HT1080 (cell line): Measurements from ENCODE around the gene RBM15B. TPM values are rescaled to one million over a fixed set of nuclear protein-coding genes. Genes with fewer than 3 reads are reported as not detected.
A peak's percentile ranks its signal among the peaks of the same experiment; 100 is the strongest.

Source experiments
- DNase-seq: peaks from one replicate; pipeline ENCODE4 v3.0.0-alpha.2; 2015; ENCODE audit warnings: low read depth
- total RNA-seq: library from RNA; depleted of rRNA; stranded (reverse); fragments of >200 nt; shearing (Covaris generic); gene quantifications from 2 replicates; pipeline ENCODE4 v1.2.3, GENCODE V29; 2014

RBM15B gene
- total RNA-seq, 1 experiment from 2014 or later: 38.3 TPM

DNA sequence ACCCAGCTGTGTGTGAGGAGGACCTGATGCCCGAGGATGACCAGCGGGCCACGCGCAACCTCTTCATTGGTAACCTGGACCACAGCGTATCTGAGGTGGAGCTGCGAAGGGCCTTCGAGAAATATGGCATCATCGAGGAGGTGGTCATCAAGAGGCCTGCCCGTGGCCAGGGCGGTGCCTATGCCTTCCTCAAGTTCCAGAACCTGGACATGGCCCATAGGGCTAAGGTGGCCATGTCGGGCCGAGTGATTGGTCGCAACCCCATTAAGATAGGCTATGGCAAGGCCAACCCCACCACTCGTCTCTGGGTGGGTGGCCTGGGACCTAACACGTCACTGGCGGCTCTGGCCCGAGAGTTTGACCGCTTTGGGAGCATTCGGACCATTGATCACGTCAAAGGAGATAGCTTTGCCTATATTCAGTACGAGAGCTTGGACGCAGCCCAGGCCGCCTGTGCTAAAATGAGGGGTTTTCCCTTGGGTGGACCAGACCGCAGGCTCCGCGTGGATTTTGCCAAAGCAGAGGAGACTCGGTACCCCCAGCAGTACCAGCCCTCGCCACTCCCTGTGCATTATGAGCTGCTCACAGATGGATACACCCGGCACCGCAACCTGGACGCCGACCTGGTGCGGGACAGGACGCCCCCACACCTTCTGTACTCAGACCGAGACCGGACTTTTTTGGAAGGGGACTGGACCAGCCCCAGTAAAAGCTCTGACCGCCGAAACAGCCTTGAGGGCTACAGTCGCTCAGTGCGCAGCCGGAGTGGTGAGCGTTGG, 1.5 kb downstream of the RBM15B start:
- DNase-seq: no peak

DNA sequence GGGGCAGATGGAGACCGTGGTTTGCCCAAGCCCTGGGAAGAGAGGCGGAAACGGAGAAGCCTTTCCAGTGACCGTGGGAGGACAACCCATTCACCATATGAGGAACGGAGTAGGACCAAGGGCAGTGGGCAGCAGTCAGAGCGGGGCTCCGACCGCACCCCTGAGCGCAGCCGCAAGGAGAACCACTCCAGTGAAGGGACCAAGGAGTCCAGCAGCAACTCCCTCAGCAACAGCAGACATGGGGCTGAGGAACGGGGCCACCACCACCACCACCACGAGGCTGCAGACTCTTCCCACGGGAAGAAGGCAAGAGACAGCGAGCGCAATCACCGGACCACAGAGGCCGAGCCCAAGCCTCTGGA, 2.0 kb downstream of the RBM15B start:
- DNase-seq: no peak

DNA sequence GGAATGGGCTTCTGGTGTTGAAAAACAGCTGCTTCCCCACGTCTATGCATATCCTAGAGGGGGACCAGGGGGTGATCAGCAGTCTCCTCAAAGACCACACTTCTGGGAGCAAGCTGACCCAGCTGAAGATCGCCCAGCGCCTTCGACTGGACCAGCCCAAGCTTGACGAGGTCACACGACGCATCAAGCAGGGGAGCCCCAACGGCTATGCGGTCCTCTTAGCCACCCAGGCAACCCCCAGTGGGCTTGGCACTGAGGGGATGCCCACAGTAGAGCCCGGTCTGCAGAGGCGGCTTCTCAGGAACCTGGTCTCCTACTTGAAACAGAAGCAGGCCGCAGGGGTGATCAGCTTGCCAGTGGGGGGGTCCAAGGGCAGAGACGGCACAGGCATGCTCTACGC, 2.5 kb downstream of the RBM15B start:
- no peak for DNase-seq

DNA sequence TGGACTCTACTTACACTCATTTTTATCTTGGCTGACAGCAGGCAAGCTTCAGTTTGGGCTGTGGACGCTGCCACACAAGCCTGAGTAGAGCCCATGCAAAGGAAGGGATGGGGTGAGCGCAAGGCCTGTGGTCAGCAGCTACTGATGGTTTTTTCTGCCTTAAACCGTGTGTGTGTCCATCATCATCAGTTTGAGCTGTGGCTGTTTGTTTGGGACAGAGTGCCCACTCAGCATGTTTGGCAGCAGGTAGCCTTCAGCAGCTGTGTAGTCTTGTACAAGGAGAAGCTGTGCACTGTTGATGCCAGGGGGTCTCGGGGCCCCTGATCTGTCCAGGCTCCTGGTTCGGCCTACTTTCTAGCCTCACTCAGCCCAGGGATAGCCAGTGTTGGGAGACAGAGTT, 3.5 kb downstream of the RBM15B start:
- DNase-seq: no peak

DNA sequence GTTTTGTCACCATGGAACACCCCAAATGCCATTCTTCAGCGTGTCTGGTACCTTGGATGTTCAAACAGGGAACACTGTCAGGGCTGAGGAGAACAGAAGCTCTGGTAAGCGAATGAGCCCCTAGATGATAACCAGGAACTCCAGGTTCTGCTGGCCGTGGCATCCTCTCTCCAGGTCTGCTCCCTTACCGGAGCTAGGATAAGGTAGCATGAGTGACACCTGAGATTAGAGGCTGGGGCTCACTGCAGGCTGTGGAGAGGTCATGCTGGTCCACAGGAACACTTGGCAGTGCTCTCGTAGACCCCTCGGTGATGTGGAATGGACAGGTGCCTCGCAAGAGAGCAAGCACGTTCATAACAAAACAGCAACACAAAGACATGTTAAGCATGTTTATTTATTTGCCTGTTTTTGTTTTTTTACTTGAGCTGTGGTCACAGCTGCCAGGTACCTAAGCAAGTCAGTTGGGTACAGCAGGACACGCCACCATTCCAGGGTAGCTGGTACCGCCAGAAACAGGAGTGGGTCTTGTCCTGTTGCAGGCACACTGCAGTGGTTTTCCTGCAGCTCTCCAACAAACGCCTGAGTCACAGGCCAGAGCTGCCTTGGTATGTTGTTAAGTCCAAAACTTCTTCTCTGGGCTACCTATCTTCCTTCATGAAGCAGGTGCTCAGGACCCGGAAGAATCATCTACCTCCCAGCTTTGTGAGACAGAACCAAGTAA, 4.6 kb downstream of the RBM15B start:
- no peak for DNase-seq

DNA sequence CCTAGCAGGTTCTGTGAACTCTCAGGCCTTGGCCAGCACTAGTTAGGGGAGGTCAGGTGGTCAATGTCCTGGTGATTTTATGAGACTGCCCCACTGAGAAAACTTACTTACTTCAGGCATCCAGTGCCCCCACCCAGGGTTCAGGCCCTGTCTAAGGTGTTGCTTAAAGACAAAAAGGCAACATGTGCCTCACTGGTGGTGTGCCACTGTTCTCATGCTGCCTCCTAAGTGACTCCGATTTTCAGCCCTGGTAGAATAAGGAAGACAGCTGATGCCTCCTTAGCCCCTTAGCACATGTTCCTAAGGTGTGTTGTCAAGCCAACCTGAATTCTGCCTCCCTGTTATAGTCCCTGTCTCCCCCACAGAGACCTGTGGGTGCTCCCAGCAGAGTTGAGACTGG, 5.3 kb downstream of the RBM15B start:
- no peak for DNase-seq

DNA sequence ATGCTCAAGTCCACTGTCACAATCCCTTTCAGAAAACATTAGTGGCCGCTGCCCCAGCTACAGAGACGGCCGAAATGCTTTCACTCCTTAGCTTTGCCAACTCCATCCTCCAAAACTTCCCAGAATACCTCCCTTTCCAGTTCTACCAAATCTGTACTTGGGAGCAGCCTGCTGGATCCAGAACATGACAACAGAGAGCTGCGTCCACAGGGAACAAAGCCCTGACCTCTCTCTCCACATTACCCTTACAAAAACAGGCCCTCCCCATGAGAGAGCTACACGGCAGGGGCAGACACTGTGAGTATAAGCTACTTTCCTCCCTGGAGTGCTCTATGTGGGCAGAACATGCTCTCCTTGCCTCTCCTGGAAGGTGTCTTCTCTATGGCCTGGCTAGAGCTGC, 6.3 kb downstream of the RBM15B start:
- no peak for DNase-seq

DNA sequence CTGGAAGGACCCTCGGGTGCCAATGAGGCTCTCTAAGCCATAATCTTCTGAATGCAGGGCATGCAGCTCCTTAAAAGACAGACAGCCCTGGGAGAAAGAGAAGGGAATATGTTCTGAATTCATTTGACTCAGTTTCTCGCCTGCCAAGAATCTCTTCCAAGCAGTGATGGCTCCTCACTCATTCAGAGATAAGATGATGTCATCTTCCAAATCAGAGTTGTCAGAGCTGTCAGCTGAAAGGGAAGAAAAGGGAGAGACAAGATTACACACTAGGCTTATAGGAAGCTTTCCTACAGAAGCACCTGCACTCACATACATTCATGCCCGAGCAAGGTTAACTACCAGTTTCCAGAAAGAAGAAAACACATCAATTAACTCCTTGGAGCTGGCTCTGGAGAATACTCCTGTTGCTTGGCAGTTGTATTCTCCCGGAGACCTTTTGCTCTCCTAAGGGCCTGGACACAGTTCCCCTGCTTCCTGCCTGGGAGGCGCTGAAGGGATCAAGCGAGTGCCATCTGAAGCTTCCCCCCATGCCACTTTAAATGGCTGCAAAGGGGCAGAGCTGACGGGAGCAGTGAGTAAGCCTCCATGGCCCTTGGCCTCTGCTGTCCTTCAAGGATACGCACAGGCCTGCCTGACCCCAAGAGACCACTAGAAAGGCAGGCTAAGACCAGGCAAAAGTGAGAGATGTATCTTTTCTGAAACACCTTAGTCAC, 7.7 kb downstream of the RBM15B start:
- DNase-seq: no peak

DNA sequence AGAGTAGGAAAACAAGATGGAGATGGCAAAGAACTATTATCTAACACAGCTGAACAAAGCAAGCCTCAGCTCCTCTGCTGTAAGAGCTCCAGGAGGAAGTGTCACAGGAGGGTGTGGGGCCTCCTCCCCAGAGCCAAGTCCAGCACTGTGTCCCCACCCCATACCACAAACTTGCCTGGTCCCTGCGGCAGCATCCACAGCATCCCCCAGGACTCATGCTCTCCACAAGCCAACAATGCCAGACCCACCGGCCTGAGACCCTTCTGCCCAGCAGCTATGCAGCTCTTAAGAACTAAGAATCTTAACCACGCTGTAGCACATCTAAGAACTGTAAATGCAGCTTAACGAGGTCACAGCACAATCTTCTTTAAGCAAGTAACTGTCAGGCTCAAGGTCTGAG, 9.1 kb downstream of the RBM15B start:
- no peak for DNase-seq

DNA sequence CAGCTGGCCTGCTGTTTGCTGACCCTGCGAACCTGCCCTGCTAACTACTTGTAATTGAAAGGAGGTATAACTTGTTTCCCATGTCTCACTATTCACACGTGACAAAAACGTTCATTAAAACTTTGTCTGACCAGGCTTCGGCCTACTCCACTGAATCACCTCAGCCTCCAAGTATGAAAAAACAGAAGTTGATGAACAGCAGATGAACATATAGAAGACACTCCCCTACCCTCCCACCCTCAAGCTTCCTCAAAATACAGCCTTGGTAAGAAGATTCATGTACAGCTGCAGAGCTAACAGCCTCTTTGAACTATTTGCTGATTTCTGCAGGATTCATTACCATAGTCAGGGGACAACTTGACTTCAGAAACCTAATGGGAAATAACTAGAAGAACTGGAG, 10.7 kb downstream of the RBM15B start:
- DNase-seq: no peak

DNA sequence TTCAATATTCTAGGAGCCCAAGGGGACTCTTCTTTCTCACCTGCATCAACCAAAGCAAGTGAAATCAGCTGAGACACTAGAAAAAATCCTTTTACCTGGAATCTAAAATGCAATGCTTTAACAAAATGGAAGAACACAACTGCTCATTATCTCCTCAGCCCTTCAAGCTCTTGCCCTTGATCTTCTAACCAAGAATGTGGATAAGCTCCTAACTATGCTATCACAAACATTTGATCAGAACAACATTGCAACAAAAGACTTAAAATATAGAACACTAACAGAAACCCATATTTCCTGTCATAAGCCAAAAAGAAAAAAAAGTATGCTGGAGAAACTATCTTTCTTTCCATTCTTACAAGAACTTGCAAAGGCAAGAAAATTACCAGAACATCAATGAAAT, 12.6 kb downstream of the RBM15B start:
- DNase-seq: no peak

DNA sequence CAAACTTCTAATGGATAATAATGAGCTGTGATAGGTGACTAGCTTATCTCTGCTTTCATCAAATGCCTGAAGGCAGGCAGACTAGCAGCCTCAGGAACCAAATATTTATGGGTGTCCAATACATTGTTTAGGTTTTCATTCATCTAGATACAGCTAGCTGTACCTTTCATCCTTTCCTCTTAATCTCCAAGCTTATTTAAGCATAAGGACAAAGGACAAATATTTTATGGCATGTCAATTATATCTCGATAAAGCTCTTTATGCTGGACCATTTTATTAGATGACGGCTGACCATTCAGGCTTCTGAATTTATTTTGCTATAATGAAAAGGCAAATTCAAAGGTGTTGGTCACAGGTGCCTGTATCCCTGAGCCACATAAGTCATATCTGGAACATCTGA, 16.9 kb downstream of the RBM15B start:
- no peak for DNase-seq

DNA sequence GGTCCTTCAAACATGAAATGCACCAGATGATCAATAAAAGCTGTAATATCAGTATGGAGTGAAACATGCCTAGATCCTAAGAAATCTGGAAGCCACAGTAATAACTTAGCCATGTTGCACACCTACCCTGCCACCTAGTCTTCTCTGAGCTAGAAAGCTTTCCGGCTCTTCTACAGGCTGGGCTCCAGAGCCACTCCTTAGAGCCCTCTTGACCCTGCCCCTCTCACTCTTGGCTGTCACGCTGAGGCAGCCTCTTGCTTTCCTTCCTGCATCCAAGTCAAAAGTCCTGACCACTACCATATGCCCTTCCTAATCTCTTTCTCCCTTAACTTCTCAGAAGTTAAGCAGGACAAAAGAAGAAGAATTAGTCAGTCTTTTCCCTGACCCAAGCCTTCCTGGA, 17.7 kb downstream of the RBM15B start:
- no peak for DNase-seq

DNA sequence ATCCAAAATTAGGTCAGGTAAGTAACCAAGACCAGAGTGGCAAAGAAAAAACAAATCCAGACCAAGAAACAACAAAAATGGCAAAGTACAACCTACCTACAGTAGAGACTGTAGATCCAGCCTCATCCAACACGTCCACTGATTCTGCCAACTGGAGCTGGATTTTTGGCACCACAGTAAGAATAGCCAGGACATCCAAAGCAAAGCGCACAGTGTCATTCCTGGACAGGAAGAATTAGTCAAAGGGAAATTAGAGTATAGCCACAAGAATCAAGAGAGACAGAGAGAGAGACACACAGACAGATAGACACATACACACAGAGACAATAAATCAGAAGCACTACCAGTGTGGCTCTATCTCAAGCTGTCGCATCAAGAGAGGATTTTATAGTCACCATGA, 31.1 kb downstream of the RBM15B start:
- DNase-seq: no peak

DNA sequence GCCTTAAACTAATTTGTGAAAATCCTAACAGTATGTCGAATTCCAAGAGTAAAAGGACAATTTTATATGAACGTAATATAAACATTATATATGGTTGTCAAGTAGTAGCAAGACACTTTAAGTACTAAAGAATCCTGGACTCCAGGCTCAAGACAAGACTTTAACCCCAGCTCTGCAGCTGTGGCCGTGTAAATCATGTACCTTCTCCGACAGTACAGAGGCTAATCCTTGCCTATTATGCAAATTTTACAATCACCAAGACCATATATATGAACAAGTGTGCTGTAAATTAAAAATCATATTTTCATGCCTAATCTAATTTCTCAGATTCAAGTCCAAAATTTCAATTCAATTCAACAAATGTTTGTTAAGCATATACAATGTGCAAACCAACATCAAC, 35.8 kb downstream of the RBM15B start:
- no peak for DNase-seq

DNA sequence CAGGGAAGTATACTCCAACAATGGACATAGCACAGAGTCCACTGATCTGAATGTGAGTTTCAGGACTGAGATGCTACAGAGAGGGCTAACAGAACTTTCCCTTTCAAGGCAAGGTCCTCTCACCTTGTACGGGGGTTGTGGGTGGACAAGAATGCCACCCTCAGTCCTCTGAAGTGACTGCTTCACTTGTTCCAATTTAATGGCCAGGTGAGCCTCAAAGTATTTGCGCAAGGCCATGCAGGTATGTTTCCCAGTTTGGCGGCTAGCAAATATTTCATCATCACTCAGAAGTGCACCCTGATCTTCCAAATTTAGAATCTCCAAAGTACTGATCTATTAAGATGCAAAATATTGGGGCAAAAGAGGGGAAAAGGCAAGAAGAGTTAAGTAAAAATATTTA, 38.1 kb downstream of the RBM15B start:
- DNase-seq: no peak

DNA sequence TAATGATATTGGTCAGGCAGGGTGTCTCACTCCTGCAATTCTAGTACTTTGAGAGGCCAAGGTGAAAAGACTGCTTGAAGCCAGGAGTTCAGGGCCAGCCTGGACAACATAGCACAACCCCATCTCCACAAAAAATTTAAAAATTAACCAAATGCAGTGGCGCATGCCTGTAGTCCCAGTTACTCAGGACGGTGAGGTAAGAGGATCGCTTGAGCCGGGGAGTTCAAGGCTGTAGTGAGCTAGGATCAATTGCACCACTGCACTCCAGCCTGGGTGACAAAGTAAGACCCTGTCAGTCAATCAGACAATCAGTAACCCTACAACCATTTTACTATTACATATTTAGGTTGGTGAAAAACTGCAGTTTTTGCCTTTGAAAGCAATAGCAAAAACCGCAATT, 43.0 kb downstream of the RBM15B start:
- no peak for DNase-seq

DNA sequence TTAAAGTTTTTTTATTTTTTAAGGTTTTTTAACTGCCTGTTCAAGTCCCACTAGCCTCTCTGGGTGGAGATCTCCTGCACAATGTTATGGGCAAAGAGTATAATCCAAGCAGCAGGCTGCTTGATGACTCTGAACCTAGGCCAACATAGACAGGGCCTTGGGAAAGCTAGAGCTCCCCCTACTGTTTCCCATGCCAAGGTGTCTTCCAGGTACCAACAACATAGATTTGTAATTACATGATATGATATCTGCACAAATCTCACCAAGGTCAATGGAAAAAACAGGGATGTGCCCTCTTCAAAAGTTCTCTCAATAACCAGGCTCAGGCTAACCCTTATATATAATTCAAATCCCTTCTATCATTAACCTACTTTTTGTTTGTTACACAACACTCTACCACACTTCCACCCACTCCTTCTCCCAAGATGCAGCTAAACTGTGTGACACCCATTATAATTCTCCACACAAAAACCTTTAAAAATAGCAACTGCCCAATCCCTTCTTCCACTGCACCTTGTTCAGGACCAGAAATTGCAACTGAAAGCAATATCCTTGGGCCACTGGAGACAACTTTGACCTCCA, 43.8 kb downstream of the RBM15B start:
- DNase-seq: peak; percentile 38

DNA sequence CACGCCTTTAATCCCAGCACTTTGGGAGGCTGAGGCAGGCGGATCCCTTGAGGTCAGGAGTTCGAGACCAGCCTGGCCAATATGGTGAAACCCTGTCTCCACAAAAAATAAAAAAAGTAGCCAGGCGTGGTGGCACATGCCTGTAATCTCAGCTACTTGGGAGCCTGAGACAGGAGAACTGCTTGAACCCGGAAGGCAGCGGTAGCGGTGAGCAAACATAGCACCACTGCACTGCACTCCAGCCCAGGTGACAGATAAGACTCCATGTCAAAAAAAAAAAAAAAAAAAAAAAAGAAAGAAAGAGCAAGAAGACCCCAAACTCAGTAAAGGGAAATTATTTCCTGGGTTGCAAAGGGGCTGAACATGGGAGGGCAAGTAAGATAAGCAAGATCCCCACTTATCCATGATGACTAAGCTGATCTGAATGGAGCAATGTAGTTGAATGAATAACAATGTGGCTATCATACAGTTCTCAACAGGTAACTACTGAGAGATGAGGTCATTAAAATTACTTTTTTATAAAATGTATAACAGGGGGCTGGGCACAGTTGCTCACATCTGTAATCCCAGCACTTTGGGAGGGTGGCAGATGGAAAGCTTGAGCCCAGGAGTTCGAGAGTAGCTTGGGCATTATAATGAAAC, 46.0 kb downstream of the RBM15B start:
- peak; percentile 38 for DNase-seq

DNA sequence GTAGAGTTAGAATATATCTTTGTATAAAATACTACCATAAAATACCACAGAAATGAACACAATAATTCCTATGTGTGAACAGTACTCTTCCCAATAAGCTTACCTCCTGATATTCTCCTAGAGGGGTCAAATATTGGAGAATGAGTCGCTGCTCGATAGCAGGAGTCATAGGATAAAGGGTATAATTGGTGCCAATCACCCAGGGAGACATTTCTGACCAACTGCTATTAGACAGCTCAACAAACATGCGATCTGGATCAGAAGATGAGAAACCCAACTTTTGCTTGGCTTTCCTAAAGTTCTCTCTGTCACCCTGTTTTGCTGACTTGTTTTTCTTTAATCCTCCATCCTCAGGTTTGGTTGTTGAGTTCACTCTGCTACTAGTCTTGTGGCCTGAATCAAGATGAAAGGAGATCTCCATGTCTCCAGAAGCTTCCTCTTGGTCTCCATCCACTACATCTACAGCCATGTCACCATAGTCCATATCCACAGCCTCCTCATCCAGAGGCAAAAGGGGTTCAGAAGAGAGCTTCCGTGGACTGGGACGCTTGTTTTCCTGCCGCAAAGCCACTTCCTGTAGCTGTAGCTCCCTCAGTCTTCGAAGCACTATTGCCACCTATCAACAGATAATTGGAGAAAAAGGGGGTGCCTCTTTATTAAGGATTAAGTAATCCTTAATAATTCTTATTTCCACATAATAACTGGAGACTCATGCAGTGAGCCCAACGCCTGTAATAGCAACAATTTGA, 50.4 kb downstream of the RBM15B start:
- DNase-seq: no peak
